Germinal center (tissue), 1 donor: ENCODE results near the gene EML6.

ENCODE experiments used
- DNase-seq: peaks from one replicate; pipeline ENCODE4 v3.0.0; 2012; ENCODE audit warnings: mixed read lengths, low spot score

The EML6 gene

DNA sequence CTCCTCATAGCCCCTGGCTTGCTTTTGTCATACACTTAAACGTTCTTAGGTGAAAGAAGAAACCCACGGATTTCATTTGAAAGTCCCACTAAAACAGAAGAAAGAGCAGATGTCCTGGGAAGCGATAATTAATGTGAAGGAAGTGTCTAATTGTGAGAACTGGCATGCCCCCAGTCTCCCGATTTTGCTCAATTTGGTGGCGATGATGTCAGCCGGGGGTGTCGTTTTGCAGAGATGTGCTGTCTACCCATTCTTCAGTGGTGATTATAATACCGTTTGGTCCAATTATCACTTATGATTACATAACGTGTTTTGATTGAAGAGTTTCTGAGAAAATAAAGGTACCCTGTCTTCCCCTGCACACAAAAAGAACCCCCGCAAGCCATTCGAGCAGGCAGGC, 223.7 kb downstream of the EML6 start:
- DNase-seq: no peak

DNA sequence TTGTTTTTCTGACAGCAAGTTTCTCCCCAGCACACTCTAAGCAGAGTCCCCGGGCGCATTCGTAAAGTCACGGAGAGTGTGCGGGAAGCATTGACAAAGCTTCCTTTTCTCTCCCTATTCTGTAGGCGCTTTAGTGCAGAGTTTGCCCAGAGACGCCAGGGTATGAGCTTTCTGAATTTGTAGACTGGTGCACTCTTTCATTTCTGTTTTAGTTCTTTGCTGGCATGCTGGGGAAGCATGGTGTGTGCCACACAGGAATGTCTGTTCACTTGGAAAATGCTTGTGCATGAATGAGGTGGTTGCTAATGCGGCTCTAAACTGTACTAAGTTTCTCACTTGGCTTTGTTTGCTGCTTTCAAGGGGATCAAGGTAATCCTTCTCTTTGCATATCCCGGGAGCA, 224.2 kb downstream of the EML6 start:
- no peak for DNase-seq

DNA sequence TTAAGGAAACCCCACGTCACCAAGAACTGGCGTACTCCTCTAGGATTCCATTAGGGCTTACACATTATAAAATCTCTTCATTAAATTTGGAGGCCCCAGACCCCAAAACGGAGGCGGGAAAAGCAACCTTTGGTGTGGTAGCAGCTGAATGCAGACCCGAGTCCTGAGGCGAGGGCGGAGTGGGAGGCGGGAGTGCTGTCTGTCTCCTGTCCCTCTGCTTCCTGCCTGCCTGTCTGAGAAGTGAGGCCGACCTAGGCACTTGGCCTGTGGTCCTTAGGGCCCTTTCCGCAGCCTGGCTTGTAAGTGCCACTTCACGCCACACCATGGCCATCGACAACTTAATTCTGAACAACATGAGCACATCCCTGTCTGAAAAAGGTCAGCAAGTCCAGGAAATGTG, 224.7 kb downstream of the EML6 start:
- no peak for DNase-seq

DNA sequence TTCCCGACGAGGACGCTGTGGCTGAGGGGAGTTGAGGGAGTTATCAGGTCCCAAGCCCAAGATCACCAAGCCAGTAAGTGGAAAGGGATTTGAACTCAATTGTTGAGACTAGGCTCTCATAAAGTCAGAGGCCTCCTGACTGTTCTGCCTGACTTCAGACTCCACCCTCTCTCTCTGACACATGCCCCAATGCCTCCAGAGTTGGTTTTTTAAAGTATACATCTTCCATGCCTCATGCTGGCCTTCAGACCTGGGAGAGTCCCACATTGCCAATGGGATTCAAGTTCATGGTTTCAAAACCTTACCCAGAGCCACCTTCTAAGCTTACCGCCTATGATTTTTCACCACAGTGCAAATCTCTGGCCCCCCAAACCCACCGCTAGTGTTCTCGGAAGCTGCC, 226.0 kb downstream of the EML6 start:
- DNase-seq: no peak

DNA sequence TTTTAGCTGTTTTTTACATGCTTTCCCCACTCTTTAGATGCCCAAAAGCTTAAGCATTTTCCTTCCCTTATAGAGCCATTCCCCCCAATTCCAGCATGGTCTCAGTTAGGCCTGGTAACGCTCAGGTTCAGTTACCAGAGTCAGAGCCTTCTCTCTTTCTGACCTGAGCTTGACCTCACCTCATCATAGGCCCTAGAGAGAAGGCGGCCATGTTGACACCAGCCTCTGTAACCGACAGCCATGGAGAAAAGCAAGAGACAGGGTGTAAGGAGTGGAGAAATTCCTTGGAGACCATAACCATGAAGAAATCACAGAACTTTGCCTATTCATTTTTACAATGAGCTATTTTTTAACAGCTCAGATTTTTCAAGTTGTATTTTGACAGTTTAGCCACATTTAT, 227.3 kb downstream of the EML6 start:
- DNase-seq: no peak

DNA sequence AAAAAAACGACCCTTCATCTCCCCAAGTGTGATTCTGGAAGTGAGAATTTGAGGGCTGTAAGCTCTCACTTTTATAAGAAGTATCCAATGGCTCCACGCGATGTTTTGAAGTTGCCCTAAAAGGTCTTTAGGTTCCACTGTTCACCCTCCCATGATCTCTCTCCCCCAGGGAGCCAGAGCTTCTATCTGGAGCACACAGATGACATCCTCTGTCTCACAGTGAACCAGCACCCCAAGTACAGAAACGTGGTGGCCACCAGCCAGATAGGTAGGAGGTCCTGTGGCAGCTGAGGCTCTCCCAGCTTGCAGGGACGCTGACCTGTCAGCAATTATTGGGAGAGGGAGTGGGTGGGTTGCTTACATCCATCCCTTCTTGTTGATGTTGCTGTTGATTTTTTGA, 229.0 kb downstream of the EML6 start:
- DNase-seq: no peak

DNA sequence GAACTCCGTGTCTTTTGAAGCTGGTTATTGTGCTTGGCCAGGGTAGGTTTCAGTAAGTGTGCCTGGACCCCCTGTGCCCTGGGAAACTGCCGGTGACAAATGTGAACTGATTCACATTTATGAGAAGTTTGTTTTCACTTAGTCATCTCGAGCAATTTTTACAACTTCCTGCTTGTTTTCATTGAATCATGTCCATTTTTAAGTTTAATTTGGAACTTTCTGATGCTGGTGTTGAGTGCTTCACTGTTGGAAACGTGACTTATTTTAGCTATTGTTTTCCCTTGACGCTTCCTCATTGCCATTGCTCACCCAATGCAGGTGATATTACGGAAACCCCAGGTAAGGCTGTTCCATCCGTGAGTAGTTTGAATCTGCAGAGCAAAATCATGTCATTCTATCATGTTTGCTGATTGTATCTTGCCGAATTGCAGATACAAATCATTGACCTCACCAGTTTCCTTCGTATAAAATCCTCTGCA, 229.6 kb downstream of the EML6 start:
- no peak for DNase-seq

DNA sequence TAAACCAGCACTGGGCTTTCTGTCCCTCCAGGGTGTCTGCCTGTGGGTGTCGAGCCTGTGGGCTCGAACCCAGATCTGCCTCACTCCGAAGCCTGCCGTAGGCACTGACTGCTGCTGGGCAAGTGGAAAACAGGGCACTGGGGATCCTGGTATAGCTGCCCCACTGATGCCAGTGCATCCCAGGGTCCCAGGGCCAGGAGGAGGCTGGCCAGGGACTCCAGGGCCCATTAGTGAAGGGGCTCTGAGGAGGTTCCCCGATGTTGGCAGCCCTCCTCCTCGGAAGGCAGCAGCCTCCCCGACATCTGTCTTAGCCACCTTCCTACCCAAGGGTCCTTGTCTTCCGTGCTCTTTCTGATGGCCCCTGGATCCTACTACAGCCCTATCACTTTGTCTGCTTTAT, 230.7 kb downstream of the EML6 start:
- DNase-seq: no peak

DNA sequence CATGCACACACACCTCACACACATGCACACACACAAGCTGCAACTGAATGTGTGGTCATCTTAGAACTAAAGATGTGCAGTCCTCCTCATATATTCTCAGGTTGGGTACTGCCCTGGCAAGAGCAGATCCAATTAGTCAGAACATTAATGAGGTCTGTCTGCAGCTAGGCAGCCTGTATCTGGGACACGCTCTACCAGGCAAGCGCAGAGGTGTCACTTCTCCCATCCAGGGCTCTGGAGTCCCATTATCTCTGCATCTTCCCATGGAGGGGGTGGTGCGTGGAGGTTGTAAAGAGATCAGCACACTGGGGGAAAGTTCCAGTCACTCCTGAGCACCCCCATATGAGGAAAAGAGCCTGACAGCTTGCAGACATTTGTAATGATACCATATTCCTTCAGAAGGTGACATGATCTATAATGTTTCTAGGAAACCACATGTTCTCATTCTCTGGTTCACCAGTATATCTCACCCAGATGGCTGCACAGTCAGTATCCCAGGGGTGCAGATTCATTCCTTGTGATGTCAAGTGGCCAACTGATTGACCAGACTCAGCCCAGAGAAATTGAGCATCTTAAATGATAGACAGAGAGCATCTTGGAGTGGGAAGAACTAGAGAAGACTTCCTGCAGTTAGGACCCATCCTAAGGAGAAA, 231.4 kb downstream of the EML6 start:
- DNase-seq: no peak

DNA sequence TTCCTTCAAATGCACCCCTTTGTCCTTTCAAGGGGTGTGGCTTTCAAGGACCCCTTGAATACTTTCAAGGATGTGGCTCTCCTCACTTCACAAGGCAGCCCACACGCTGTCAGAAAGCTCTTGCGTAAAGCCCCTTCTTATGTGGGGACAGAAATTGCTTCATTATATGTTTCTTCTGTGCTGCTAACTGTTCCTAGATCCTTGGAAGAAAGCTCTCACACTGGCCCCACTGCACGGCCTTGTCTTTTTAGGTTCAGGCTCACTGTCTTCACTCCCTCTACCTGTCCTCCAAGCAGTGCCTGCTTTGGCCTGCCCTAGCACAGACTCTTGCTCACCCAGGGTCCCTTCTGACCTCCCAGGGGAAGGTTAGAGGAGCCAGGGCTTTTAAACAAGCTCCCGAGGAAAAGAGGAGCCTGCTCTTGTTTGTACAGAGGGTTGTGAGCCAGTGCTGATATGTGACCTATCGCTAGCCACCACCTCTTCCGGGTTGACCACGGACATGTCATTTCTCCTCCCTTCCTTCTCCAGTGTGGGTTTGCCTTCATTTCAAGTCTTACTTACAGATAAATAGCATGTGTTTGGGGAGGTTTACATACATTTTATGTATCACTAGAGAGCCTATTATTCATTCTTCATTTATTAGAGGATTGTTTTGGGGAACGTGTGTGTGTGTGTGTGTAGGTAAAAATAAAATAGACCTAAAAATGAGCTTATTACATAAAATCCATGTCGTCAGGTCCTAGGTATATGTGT, 232.1 kb downstream of the EML6 start:
- no peak for DNase-seq

DNA sequence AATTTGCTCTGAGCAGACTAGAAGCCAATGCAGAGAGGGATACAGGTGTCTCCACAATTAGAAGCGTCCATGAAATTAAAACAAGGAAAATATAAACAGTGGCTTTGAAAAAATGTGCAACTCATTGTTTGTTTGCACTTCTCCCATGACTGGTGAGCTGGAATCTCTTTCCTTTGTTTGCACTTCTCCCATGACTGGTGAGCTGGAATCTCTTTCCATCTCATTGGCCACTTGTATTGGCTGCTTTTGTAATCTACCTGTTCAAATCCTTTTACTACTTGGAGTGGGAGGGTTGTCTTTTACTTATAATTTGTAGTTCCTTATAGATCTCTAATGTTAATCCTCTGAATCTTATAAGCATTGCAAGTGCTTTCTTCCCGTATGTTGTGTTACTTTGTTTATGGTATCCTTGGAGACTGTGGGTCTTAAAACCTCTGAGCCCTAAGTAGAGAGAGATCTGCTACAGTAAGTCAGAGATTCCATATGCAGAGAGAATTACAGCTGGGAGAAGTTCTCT, 232.7 kb downstream of the EML6 start:
- DNase-seq: no peak

DNA sequence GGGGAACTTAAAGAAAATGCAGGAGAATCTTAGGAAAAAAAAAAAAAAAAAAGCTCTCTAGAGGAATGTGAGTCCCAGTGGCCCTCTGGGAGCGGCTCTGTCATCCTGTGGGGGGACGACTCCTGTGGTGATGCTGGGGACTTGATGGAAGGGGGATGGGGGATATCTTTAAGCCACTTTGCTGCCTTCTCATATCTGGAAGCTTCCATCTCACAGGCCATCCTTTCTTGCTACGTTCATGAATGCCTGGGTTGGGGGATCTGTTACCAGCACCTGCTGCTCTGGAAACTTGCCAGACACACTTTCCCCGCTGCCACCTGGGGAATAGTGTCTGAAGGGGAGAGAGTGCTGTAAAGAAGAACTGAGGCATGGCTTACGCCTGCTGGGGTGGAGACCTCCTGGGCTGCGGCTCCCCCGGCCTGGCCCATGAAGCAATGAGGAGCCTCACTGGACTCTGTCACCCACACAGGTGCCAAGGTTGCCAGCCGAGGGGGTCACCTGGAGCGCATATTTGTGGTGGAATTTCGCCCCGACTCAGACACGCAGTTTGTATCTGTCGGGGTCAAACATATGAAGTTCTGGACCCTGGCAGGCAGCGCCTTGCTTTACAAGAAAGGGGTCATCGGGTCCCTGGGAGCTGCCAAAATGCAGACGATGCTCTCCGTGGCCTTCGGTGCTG, 234.0 kb downstream of the EML6 start:
- DNase-seq: no peak

DNA sequence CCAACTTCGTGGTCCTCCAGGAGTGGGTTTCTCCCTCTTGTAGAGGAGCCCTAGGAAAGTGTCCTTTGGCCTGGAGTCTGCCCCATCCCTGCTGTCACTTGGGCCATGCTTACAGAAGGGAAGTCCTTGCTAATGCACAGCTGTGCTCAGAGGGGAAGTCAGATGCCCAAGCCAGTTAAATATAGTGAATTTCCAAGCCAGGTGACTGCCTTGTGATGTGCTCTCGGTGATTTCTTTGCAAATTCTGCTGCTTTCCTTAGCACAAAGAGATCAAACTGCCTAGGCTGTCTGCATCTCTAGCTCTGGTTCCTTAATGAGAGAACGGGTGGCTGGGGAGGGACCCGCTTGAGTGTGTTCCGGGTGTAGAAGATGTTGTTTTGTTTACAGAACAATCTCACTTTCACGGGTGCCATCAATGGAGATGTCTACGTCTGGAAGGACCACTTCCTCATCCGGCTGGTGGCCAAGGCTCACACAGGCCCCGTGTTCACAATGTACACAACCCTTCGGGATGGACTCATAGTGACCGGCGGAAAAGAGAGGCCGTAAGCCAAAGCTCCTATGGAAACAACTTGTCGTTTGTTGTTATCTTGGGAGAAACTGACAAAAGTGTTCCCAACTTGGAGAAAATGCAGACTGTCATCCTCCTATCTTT, 235.4 kb downstream of the EML6 start:
- DNase-seq: no peak

DNA sequence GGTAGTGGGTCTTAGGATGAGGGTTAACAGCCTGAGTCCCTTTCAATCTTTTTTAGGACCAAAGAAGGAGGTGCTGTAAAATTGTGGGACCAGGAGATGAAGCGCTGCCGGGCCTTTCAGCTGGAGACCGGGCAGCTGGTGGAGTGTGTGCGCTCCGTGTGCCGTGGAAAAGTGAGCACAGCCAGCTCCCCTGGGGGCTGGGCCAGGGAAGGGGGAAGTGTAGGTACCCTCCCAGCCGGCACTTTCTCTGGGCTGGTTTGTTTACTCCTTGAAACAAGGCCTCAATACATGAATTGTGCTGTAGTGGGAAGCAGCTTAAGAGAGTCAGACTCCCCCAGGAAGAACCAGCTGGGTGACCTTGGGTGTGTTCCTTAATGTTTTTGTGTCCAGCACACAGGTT, 236.7 kb downstream of the EML6 start:
- DNase-seq: no peak

DNA sequence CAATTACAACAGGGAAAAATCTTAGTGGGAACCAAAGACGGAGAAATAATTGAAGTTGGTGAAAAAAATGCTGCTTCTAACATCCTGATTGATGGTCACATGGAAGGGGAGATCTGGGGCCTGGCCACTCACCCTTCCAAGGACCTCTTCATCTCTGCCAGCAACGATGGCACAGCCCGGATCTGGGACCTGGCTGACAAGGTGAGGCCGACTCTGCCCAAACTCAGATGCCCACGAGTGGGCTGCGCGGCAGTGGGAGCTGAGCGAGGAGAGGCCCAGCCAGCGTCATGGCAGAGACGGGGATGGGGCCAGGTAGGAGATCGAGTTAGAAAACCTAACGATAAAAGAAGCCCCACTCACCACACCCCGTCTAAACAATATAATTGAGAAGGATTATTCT, 239.0 kb downstream of the EML6 start:
- DNase-seq: no peak

DNA sequence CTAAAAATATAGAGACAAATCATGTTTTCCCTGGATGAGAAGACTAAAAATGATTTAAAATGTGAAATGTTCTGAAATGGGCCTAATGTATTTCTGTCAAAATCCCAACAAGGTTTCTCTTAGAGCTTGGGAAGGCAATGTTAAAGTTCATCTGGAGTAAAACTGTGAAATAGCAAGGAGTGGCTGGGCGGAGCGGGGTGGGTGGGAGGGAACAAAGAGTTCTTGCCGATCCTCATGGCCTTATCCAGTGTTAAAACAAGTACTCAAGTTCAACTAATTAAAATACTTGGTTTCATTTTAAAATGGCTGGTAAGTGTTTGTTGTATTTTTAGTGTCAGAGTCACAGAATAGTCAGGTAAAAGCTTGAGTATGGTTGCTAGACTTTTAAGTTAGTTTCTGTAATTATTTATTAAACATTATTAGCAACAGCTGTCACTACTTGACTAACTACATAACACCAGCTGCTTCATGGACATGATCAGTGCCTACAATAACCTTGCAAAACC, 239.5 kb downstream of the EML6 start:
- DNase-seq: no peak

DNA sequence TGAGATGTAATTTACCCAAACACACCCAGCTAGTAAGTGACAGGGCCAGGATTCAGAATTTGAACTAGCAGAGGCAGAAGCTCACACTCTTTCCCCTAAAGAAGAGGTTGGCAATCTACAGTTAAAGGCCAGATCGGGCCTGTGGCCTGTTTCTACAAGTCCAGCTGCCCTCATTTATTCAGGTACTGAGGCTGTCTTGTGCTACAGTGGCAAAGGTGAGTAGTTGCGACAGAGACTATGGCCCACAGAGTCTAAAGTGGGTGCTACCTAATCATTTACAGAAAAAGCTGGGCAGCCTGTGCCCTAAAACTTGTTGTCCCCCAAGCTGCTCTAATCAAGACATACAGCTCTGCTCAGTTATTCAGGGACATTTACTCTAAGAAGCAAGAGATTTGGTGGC, 240.0 kb downstream of the EML6 start:
- DNase-seq: no peak

DNA sequence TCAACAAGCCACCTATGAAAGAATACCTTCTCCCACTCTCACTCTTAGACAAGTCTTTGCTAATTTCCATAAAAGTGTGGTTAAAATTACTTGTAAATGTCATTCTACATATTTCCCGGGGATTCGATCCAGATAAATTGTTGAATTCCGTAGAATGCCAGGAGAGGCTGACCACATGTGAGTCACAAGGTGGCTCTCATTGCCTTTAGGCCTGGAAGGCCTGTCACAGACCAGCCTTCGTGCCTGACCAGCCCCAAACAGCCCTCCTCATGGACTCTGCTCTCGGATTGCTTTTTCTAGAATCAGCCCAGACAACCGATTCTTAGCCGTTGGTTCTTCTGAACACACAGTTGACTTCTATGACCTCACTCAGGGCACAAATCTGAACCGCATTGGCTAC, 240.8 kb downstream of the EML6 start:
- no peak for DNase-seq

DNA sequence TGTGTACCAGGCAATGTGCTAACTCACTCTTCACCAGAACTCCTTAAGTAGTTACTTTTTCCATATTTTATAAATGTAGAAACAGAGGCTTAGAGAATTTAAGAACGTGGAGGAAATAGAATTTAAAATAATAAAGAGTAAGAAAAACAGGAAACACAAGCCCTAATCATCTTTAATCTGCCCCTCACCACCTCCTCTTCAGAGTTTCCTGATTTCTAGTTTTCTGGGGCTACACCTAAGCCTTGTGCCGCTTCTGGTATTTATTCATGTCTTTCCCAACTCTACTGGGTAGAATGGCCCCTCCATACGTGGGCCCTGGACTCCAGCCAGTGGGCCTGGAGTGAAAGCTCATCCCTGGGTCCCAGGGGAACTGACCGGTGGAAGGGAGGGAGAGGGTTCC, 241.4 kb downstream of the EML6 start:
- no peak for DNase-seq

DNA sequence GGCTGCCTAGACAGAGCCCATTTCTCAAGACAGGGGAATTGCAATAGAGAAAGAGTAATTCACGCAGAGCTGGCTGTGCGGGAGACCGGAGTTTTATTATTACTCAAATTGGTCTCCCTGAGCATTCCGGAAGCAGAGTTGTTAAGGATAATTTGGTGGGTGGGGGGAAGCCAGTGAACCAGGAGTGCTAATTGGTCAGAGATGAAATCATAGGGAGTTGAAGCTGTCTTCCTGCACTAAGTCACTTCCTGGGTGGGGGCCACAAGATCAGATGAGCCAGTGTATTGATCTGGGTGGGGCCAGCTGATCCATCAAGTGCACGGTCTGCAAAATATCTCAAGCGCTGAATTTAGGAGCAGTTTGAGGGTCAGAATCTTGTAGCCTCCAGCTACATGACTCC, 242.0 kb downstream of the EML6 start:
- DNase-seq: no peak

DNA sequence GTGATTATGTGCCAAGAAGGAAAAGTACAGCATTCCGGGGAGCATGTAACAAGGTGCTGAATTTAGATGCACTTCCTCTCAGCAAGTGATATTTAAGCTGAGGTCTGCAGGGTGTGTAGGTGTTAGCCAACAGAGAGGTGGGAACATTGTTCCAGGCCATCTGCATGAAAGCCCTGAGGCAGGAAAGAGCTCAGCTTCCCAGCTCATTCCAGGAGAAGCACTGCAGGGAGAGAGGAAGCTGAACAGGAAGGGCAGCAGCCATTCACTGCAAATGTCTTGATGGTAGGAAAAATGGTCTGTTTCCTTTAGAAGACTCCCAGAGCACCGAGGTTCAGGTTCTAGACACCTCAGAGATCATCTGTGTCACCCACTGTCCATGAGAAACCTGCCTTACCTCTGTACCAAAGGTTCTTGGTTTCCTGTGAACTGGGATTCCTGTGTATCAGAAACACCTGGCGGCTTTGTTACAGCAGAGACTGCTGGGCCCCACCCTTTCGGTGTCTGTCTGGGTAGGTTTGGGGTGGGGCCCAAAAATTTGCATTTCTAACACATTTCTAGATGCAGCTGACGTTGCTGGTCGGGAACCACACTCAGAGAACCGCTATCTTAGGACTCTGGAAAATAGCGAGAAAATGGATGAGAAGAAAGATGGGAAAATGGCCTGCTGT, 242.8 kb downstream of the EML6 start:
- no peak for DNase-seq

DNA sequence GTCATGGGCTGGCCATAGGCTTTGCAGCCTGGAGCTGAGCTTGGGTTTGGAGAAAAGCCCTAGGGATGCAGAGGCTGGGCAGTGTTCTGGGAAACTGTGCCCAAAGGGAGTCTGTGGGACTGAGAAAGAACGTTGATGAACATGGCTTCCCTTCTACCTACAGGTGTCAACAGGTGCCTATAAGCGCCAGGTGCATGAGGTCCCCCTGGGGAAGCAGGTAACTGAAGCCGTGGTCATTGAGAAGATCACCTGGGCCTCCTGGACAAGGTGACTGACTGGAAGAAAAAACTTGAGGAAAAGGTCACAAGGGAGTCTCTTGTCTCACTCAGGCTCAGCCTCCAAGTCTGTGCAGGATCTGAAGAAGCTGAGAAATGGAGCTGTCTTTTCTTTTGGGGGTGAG, 243.4 kb downstream of the EML6 start:
- no peak for DNase-seq
